ENCODE data around the gene EFHC2.

EFHC2 gene

DNA sequence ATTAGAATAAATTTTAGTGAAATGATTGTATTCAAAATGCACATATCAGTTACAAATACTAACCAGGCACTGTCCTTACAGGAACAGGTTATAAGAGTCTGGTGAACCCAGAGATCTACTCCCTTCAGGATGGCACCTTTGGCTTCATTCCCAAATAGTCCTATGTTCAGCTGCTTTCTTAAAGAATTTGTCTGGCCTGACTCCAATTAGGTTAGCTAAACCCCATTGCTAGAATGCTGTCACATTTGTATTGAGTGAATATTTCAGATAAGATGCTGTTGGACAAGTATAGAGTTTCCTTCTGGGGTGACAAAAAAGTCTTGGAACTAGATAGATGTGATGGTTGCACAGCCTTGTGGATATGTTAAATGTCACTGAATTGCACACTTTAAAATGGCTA lies 69.4 kb downstream of the EFHC2 start:
- no peaks in the 10 kb centered on the region for H4K20me1 ChIP-seq (ENCODE audit: control insufficient read depth, insufficient read depth, low read depth, low read length)
- no peak overlapping the region for H3K4me2 ChIP-seq (ENCODE audit: low read length)
- H3F3A ChIP-seq (ENCODE audit: control insufficient read depth, insufficient read depth), result no peaks in the 10 kb centered on the region
- no peak for TF ChIP-seq EZH2phosphoT487 (IDR thresholded peaks at IDR 0.05; ENCODE audit: borderline replicate concordance, low read length)
- TF ChIP-seq, protein P1, sequence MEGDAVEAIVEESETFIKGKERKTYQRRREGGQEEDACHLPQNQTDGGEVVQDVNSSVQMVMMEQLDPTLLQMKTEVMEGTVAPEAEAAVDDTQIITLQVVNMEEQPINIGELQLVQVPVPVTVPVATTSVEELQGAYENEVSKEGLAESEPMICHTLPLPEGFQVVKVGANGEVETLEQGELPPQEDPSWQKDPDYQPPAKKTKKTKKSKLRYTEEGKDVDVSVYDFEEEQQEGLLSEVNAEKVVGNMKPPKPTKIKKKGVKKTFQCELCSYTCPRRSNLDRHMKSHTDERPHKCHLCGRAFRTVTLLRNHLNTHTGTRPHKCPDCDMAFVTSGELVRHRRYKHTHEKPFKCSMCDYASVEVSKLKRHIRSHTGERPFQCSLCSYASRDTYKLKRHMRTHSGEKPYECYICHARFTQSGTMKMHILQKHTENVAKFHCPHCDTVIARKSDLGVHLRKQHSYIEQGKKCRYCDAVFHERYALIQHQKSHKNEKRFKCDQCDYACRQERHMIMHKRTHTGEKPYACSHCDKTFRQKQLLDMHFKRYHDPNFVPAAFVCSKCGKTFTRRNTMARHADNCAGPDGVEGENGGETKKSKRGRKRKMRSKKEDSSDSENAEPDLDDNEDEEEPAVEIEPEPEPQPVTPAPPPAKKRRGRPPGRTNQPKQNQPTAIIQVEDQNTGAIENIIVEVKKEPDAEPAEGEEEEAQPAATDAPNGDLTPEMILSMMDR (IDR thresholded peaks at IDR 0.05; ENCODE audit: low read depth, low read length, poor library complexity, severe bottlenecking), result no peak
- H3K27me3 ChIP-seq (ENCODE audit: control insufficient read depth, low read length), result no peaks in the 10 kb centered on the region
- H3K4me3 ChIP-seq (ENCODE audit: low read length), result no peak overlapping the region
- no peaks in the 10 kb centered on the region for H3K79me2 ChIP-seq (ENCODE audit: control insufficient read depth, low read length)
- H3K9me2 ChIP-seq (replicated peaks; ENCODE audit: control insufficient read depth, low read length), result no peaks in the 10 kb centered on the region
- H3K9me3 ChIP-seq (ENCODE audit: control insufficient read depth, insufficient read depth, low read length), result no peaks in the 10 kb centered on the region
- H3K36me3 ChIP-seq (ENCODE audit: control insufficient read depth, low read length), result no peaks in the 10 kb centered on the region
- no peak overlapping the region for H3K27ac ChIP-seq (ENCODE audit: low read depth, low read length)
- no peaks in the 10 kb centered on the region for H3K4me1 ChIP-seq (ENCODE audit: control insufficient read depth, low read length)

DNA sequence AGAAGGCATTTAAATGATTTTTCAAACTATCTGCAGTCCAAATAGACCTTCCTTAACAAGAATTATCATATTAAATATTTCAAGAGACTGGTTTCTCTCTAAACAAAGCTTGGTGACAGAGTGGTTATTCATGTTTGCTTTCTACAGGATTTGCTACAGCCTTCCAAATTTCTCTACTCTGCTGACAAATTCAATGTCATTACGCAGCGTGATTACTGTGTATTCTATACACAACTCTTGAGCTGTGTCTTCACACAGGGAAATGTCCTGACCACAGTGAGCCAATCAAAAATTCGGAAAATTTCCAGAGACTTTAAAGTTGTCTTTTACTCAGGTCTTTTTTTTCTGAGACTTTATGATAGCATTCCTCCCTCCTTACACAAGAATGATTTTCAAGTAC lies 75.6 kb downstream of the EFHC2 start:
- no peaks in the 10 kb centered on the region for H3F3A ChIP-seq (ENCODE audit: control insufficient read depth, insufficient read depth)
- H3K27ac ChIP-seq (ENCODE audit: low read depth, low read length), result no peak overlapping the region
- TF ChIP-seq EZH2phosphoT487 (IDR thresholded peaks at IDR 0.05; ENCODE audit: borderline replicate concordance, low read length), result no peak
- TF ChIP-seq, protein P1 (IDR thresholded peaks at IDR 0.05; ENCODE audit: low read depth, low read length, poor library complexity, severe bottlenecking), result no peak
- no peak overlapping the region for H3K4me3 ChIP-seq (ENCODE audit: low read length)
- H3K9me2 ChIP-seq (replicated peaks; ENCODE audit: control insufficient read depth, low read length), result no peaks in the 10 kb centered on the region
- H3K79me2 ChIP-seq (ENCODE audit: control insufficient read depth, low read length), result no peaks in the 10 kb centered on the region
- no peak overlapping the region for H3K4me2 ChIP-seq (ENCODE audit: low read length)
- H4K20me1 ChIP-seq (ENCODE audit: control insufficient read depth, insufficient read depth, low read depth, low read length), result no peaks in the 10 kb centered on the region
- no peaks in the 10 kb centered on the region for H3K36me3 ChIP-seq (ENCODE audit: control insufficient read depth, low read length)
- no peaks in the 10 kb centered on the region for H3K27me3 ChIP-seq (ENCODE audit: control insufficient read depth, low read length)
- H3K4me1 ChIP-seq (ENCODE audit: control insufficient read depth, low read length), result no peaks in the 10 kb centered on the region
- no peaks in the 10 kb centered on the region for H3K9me3 ChIP-seq (ENCODE audit: control insufficient read depth, insufficient read depth, low read length)

DNA sequence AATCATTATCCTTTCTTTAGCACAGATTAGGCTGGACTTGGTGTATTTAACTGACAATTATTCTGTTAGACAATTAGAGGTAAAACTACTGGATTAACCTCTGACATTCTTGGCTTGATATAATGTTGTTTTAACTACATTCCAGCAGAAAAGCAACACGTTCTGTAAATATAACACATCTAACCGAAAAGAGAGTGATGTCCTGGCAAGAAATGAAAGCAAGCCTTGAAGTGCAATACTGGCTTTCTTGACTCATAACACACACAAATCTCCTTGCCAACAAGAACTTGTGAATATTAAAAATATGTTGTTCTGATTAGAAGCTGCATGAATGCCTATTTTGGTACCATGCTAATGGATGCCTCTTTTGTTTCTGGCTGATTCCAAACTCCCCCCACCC lies 76.4 kb downstream of the EFHC2 start:
- Histone ChIP-seq H3K79me2 (ENCODE audit: control insufficient read depth, low read length) (no peaks in the 10 kb centered on the region), H4K20me1 (ENCODE audit: control insufficient read depth, insufficient read depth, low read depth, low read length) (no peaks in the 10 kb centered on the region), H3K9me3 (ENCODE audit: control insufficient read depth, insufficient read depth, low read length) (no peaks in the 10 kb centered on the region), H3F3A (ENCODE audit: control insufficient read depth, insufficient read depth) (no peaks in the 10 kb centered on the region), H3K4me3 (ENCODE audit: low read length) (no peak overlapping the region), H3K4me2 (ENCODE audit: low read length) (no peak overlapping the region), H3K4me1 (ENCODE audit: control insufficient read depth, low read length) (no peaks in the 10 kb centered on the region), H3K27me3 (ENCODE audit: control insufficient read depth, low read length) (no peaks in the 10 kb centered on the region), H3K36me3 (ENCODE audit: control insufficient read depth, low read length) (no peaks in the 10 kb centered on the region), H3K9me2 (replicated peaks; ENCODE audit: control insufficient read depth, low read length) (no peaks in the 10 kb centered on the region), H3K27ac (ENCODE audit: low read depth, low read length) (no peak overlapping the region)
- TF ChIP-seq, protein P1 (IDR thresholded peaks at IDR 0.05; ENCODE audit: low read depth, low read length, poor library complexity, severe bottlenecking), result no peak
- TF ChIP-seq EZH2phosphoT487 (IDR thresholded peaks at IDR 0.05; ENCODE audit: borderline replicate concordance, low read length), result no peak

DNA sequence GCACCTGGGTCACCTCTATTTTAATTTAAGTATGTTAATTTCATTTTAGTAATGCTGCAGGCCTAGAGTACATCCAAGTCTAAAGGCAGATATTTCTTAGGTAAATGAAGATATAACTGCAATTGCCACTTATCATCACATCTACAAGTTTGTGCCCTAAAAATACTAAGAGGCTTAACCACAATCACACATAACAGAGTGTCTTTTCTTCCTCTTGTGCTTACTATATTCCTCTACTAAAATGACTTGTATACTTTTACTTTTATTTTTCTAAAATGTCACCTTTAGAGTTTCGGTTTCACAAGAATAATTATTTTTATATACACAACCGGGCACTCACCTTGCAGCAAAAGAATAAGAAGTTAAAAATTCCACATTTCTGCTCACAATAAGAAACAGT lies 77.9 kb downstream of the EFHC2 start:
- H3F3A ChIP-seq (ENCODE audit: control insufficient read depth, insufficient read depth), result no peaks in the 10 kb centered on the region
- H3K27ac ChIP-seq (ENCODE audit: low read depth, low read length), result no peak overlapping the region
- H3K4me3 ChIP-seq (ENCODE audit: low read length), result no peak overlapping the region
- no peaks in the 10 kb centered on the region for H3K79me2 ChIP-seq (ENCODE audit: control insufficient read depth, low read length)
- H3K9me3 ChIP-seq (ENCODE audit: control insufficient read depth, insufficient read depth, low read length), result no peaks in the 10 kb centered on the region
- no peaks in the 10 kb centered on the region for H4K20me1 ChIP-seq (ENCODE audit: control insufficient read depth, insufficient read depth, low read depth, low read length)
- no peaks in the 10 kb centered on the region for H3K4me1 ChIP-seq (ENCODE audit: control insufficient read depth, low read length)
- TF ChIP-seq, protein P1 (IDR thresholded peaks at IDR 0.05; ENCODE audit: low read depth, low read length, poor library complexity, severe bottlenecking), result no peak
- TF ChIP-seq EZH2phosphoT487 (IDR thresholded peaks at IDR 0.05; ENCODE audit: borderline replicate concordance, low read length), result no peak
- no peak overlapping the region for H3K4me2 ChIP-seq (ENCODE audit: low read length)
- H3K9me2 ChIP-seq (replicated peaks; ENCODE audit: control insufficient read depth, low read length), result no peaks in the 10 kb centered on the region
- no peaks in the 10 kb centered on the region for H3K27me3 ChIP-seq (ENCODE audit: control insufficient read depth, low read length)
- H3K36me3 ChIP-seq (ENCODE audit: control insufficient read depth, low read length), result no peaks in the 10 kb centered on the region
